Measurements from ENCODE around the gene SSR1.

DNA sequence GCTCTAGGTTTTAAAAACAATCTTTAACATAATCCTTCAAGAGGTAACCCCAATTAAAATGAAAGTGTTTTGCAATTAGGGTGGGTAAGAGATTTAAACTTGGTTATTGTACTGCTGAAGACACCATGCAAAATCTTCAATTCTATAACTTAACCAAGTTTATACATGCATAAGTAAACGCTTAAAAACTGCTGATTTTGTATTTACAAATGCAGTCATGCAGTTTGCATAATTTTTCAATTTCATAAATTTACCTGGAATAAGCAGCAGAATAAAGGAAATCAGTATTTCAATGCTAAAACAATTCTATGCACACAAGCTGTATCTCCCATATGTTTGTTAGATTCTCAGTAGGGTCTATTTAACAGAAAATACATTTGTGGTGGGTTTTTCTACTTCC is 22.9 kb downstream of the SSR1 start:
- TF ChIP-seq EZH2 (IDR thresholded peaks at IDR 0.05; ENCODE audit: insufficient read depth, low read length), result no peak
- TF ChIP-seq, protein P1, sequence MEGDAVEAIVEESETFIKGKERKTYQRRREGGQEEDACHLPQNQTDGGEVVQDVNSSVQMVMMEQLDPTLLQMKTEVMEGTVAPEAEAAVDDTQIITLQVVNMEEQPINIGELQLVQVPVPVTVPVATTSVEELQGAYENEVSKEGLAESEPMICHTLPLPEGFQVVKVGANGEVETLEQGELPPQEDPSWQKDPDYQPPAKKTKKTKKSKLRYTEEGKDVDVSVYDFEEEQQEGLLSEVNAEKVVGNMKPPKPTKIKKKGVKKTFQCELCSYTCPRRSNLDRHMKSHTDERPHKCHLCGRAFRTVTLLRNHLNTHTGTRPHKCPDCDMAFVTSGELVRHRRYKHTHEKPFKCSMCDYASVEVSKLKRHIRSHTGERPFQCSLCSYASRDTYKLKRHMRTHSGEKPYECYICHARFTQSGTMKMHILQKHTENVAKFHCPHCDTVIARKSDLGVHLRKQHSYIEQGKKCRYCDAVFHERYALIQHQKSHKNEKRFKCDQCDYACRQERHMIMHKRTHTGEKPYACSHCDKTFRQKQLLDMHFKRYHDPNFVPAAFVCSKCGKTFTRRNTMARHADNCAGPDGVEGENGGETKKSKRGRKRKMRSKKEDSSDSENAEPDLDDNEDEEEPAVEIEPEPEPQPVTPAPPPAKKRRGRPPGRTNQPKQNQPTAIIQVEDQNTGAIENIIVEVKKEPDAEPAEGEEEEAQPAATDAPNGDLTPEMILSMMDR (IDR thresholded peaks at IDR 0.05; ENCODE audit: insufficient read depth, low read depth, low read length), result no peak

Data from astrocyte (in vitro differentiated cells and primary cell).